Non-pigmented ciliary epithelial cell (primary cell): ENCODE results near the gene PRKG2.

Source experiments
- DNase-seq: peaks from one replicate; pipeline ENCODE4 v3.0.0-alpha.2; 2010; ENCODE audit warnings: low read depth

PRKG2 gene

GRCh38 chr4:81218206-81218605 lies 3.2 kb upstream of the PRKG2 start:
- DNase-seq: no peak

- no peak for DNase-seq
Measured at GRCh38 chr4:81217779-81218178, 2.8 kb upstream of the PRKG2 start.

- no peak for DNase-seq
Measured at GRCh38 chr4:81215931-81216330, 909 bp upstream of the PRKG2 start.

GRCh38 chr4:81214144-81214880 lies 710 bp downstream of the PRKG2 start:
- no peak for DNase-seq

- DNase-seq: no peak
Measured at GRCh38 chr4:81213671-81214070, 1.4 kb downstream of the PRKG2 start.

- DNase-seq: no peak
Measured at GRCh38 chr4:81211956-81212355, 3.1 kb downstream of the PRKG2 start.

- peak; percentile 60 for DNase-seq
Measured at GRCh38 chr4:81207828-81208227, 7.2 kb downstream of the PRKG2 start.

- DNase-seq: no peak
Measured at GRCh38 chr4:81205302-81205701, 9.7 kb downstream of the PRKG2 start.

GRCh38 chr4:81204571-81204970 lies 10.5 kb downstream of the PRKG2 start:
- no peak for DNase-seq

- no peak for DNase-seq
Measured at GRCh38 chr4:81199831-81200230, 15.2 kb downstream of the PRKG2 start.

GRCh38 chr4:81198609-81199008 lies 16.4 kb downstream of the PRKG2 start:
- DNase-seq: no peak

GRCh38 chr4:81197864-81198524 lies 17.0 kb downstream of the PRKG2 start:
- no peak for DNase-seq

- no peak for DNase-seq
Measured at GRCh38 chr4:81196126-81196650, 18.8 kb downstream of the PRKG2 start.

GRCh38 chr4:81195475-81195874 lies 19.5 kb downstream of the PRKG2 start:
- no peak for DNase-seq

- no peak for DNase-seq
Measured at GRCh38 chr4:81194286-81194685, 20.7 kb downstream of the PRKG2 start.

GRCh38 chr4:81180916-81181315 lies 34.1 kb downstream of the PRKG2 start:
- no peak for DNase-seq

GRCh38 chr4:81179326-81179725 lies 35.7 kb downstream of the PRKG2 start:
- DNase-seq: no peak

- DNase-seq: no peak
Measured at GRCh38 chr4:81173213-81173612, 41.8 kb downstream of the PRKG2 start.

- no peak for DNase-seq
Measured at GRCh38 chr4:81166458-81167160, 48.4 kb downstream of the PRKG2 start.

GRCh38 chr4:81165861-81166430 lies 49.1 kb downstream of the PRKG2 start:
- no peak for DNase-seq

GRCh38 chr4:81164623-81165416 lies 50.2 kb downstream of the PRKG2 start:
- peak; percentile 43 for DNase-seq

- no peak for DNase-seq
Measured at GRCh38 chr4:81164126-81164525, 50.9 kb downstream of the PRKG2 start.
